NCI-H446 (cell line): ENCODE data around the gene GRID2.

Experiments used
- DNase-seq, 2 experiments: peaks; one replicate each; lab custom pipeline; 2025; lab: John Stamatoyannopoulos, UW

Gene GRID2

GRCh38 chr4:92962831-92963230, 659.1 kb downstream of the GRID2 start:
- no peak for DNase-seq

GRCh38 chr4:92968556-92968955, 664.8 kb downstream of the GRID2 start:
- DNase-seq = no peak

- no peak for DNase-seq
Observed at GRCh38 chr4:92968996-92969395, 665.2 kb downstream of the GRID2 start.

GRCh38 chr4:92969650-92970379, 666.0 kb downstream of the GRID2 start:
- DNase-seq = peak in 1 of 2 experiments; percentile 9

GRCh38 chr4:92970996-92971395, 667.2 kb downstream of the GRID2 start:
- no peak for DNase-seq

GRCh38 chr4:92988301-92988700, 684.5 kb downstream of the GRID2 start:
- DNase-seq = no peak

- DNase-seq = no peak
Observed at GRCh38 chr4:92992758-92993157, 689.0 kb downstream of the GRID2 start.

- DNase-seq = no peak
Observed at GRCh38 chr4:92994727-92995126, 691.0 kb downstream of the GRID2 start.

GRCh38 chr4:92996533-92996932, 692.8 kb downstream of the GRID2 start:
- DNase-seq = no peak

GRCh38 chr4:93000910-93001309, 697.1 kb downstream of the GRID2 start:
- DNase-seq = no peak

GRCh38 chr4:93002240-93002639, 698.5 kb downstream of the GRID2 start:
- DNase-seq = no peak

- DNase-seq = no peak
Observed at GRCh38 chr4:93016350-93016749, 712.6 kb downstream of the GRID2 start.

GRCh38 chr4:93018243-93018642, 714.5 kb downstream of the GRID2 start:
- no peak for DNase-seq

- no peak for DNase-seq
Observed at GRCh38 chr4:93018806-93019205, 715.0 kb downstream of the GRID2 start.

GRCh38 chr4:93029769-93030168, 726.0 kb downstream of the GRID2 start:
- DNase-seq = no peak

GRCh38 chr4:93030670-93031069, 726.9 kb downstream of the GRID2 start:
- DNase-seq = no peak

GRCh38 chr4:93031431-93032098, 727.8 kb downstream of the GRID2 start:
- DNase-seq = no peak

- DNase-seq = no peak
Observed at GRCh38 chr4:93042746-93043145, 739.0 kb downstream of the GRID2 start.

- no peak for DNase-seq
Observed at GRCh38 chr4:93053140-93053539, 749.4 kb downstream of the GRID2 start.

- no peak for DNase-seq
Observed at GRCh38 chr4:93061826-93062225, 758.1 kb downstream of the GRID2 start.

GRCh38 chr4:93063325-93063724, 759.6 kb downstream of the GRID2 start:
- DNase-seq = no peak

- no peak for DNase-seq
Observed at GRCh38 chr4:93065790-93066189, 762.0 kb downstream of the GRID2 start.

- DNase-seq = no peak
Observed at GRCh38 chr4:93066749-93067148, 763.0 kb downstream of the GRID2 start.

GRCh38 chr4:93072292-93072691, 768.5 kb downstream of the GRID2 start:
- no peak for DNase-seq
